ENCODE measurements around the gene MEIKIN.

GRCh38 chr5:131787736-131788135 lies 157.7 kb downstream of the MEIKIN start:
- TF ChIP-seq CTCF (IDR thresholded peaks at IDR 0.05) (no peak), POLR2A (IDR thresholded peaks at IDR 0.05) (no peak)
